ENCODE results near the gene CATSPERE.
"Not testable (repeated sequence)": the region's sequence is repeated elsewhere in the genome, so short reads cannot be mapped to it uniquely, and the experiment has no call there.

The CATSPERE gene

DNA sequence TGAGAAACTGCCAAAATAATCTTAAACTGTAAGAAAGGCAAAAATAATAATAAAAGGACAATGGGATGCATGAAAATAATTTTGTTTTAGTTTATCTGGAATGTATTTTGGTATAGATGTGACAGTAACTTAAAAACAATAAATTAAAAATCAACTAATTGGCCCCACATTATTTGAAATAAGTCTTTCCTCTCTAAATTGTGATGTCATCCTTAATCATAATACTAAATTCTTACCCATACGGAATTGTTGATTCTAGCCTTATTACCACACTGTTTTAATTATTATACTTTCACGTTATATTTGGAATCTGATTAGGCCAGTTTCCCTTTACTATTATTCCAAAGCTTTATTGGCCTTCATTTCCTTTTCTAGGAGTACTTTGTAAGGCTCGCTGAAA is 199.5 kb downstream of the CATSPERE start:
- no peak for DNase-seq
- Histone ChIP-seq H3K27me3 (replicated peaks in 2 of 5; ENCODE audit: control insufficient read depth in 4 of 5, insufficient read depth in 5 of 5, low read length in 4 of 5) (no peaks in the 10 kb centered on the region), H3K27ac (ENCODE audit: insufficient read depth in 1 of 2, low read depth in 1 of 2, low read length in 2 of 2, poor library complexity in 1 of 2, severe bottlenecking in 2 of 2) (no peak overlapping the region), H3K9me3 (ENCODE audit: control extremely low read depth in 1 of 5, control insufficient read depth in 4 of 5, insufficient read depth in 2 of 5, low read depth in 1 of 5, low read length in 4 of 5) (peaks cover 0 to 7% (median 0%) of the 10 kb centered on the region in 5 experiments), H3K4me3 (ENCODE audit: control insufficient read depth in 1 of 7, extremely low read depth in 1 of 7, insufficient read depth in 4 of 7, low read depth in 2 of 7, low read length in 6 of 7) (no peak overlapping the region), H3K4me1 (ENCODE audit: control extremely low read depth in 1 of 4, control insufficient read depth in 4 of 4, insufficient read depth in 4 of 4, low read length in 3 of 4) (peaks cover 10 to 20% (median 15%) of the 10 kb centered on the region in 4 experiments), H3K36me3 (ENCODE audit: control insufficient read depth in 4 of 4, insufficient read depth in 4 of 4, low read length in 3 of 4) (peaks cover 10 to 35% (median 13%) of the 10 kb centered on the region in 4 experiments)
- ChIA-PET CTCF (no interaction called here), POLR2A (no interaction called here)
- no CpG with 5 or more reads among the region's 3 CpGs for WGBS (ENCODE audit: insufficient coverage)

DNA sequence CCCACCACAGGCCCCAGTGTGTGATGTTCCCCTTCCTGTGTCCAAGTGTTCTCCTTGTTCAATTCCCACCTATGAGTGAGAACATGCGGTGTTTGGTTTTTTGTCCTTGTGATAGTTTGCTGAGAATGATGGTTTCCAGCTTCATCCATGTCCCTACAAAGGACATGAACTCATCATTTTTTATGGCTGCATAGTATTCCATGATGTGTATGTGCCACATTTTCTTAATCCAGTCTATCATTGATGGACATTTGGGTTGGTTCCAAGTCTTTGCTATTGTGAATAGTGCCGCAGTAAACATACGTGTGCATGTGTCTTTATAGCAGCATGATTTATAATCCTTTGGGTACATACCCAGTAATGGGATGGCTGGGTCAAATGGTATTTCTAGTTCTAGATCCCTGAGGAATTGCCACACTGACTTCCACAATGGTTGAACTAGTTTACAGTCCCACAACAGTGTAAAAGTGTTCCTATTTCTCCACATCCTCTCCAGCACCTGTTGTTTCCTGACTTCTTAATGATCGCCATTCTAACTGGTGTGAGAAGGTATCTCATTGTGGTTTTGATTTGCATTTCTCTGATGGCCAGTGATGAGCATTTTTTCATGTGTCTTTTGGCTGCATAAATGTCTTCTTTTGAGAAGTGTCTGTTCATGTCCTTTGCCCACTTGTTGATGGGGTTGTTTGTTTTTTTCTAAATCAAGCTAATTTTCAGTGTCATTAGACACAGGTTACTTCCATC is 200.7 kb downstream of the CATSPERE start:
- CTCF ChIA-PET; H3K9me3 ChIP-seq (ENCODE audit: control extremely low read depth in 1 of 5, control insufficient read depth in 4 of 5, insufficient read depth in 2 of 5, low read depth in 1 of 5, low read length in 4 of 5); DNase-seq; POLR2A ChIA-PET; H3K27ac ChIP-seq (ENCODE audit: insufficient read depth in 1 of 2, low read depth in 1 of 2, low read length in 2 of 2, poor library complexity in 1 of 2, severe bottlenecking in 2 of 2); H3K27me3 ChIP-seq (replicated peaks in 2 of 5; ENCODE audit: control insufficient read depth in 4 of 5, insufficient read depth in 5 of 5, low read length in 4 of 5); H3K4me3 ChIP-seq (ENCODE audit: control insufficient read depth in 1 of 7, extremely low read depth in 1 of 7, insufficient read depth in 4 of 7, low read depth in 2 of 7, low read length in 6 of 7): not testable (repeated sequence)
- no CpG with 5 or more reads among the region's 4 CpGs for WGBS (ENCODE audit: insufficient coverage)
- Histone ChIP-seq H3K4me1 (ENCODE audit: control extremely low read depth in 1 of 4, control insufficient read depth in 4 of 4, insufficient read depth in 4 of 4, low read length in 3 of 4) (peaks cover 9 to 22% (median 16%) of the 10 kb centered on the region in 4 experiments), H3K36me3 (ENCODE audit: control insufficient read depth in 4 of 4, insufficient read depth in 4 of 4, low read length in 3 of 4) (peaks cover 10 to 31% (median 13%) of the 10 kb centered on the region in 4 experiments)

DNA sequence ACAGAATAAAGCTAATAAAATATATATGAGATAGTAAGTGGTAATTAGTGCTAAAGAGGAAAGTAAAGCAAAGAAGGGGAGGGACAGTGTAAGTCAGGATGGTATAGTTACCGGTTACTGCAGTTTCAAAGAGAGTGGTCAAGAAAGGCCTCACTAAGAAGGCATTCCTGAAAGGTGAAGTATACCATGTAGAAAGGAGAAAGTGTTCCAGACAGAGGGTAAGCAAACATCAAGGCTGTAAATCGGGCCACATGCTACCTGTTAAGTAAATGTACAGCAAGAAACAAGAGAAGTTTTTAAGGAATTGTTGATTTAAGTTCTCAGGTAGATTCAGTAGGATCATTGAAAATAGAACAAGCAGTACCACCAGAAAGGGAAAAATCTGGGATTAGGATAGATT is 201.5 kb downstream of the CATSPERE start:
- H3K4me1 ChIP-seq (ENCODE audit: control extremely low read depth in 1 of 4, control insufficient read depth in 4 of 4, insufficient read depth in 4 of 4, low read length in 3 of 4), result peaks cover 9 to 22% (median 16%) of the 10 kb centered on the region in 4 experiments
- DNase-seq, result no peak
- 100% methylated on average over 2 of the region's 2 CpGs for WGBS (ENCODE audit: insufficient coverage)
- no peaks in the 10 kb centered on the region for H3K27me3 ChIP-seq (replicated peaks in 2 of 5; ENCODE audit: control insufficient read depth in 4 of 5, insufficient read depth in 5 of 5, low read length in 4 of 5)
- H3K27ac ChIP-seq (ENCODE audit: insufficient read depth in 1 of 2, low read depth in 1 of 2, low read length in 2 of 2, poor library complexity in 1 of 2, severe bottlenecking in 2 of 2), result no peak overlapping the region
- H3K4me3 ChIP-seq (ENCODE audit: control insufficient read depth in 1 of 7, extremely low read depth in 1 of 7, insufficient read depth in 4 of 7, low read depth in 2 of 7, low read length in 6 of 7), result no peak overlapping the region
- CTCF ChIA-PET, result no interaction called here
- POLR2A ChIA-PET, result no interaction called here
- H3K9me3 ChIP-seq (ENCODE audit: control extremely low read depth in 1 of 5, control insufficient read depth in 4 of 5, insufficient read depth in 2 of 5, low read depth in 1 of 5, low read length in 4 of 5), result peaks cover 0 to 2% (median 0%) of the 10 kb centered on the region in 5 experiments
- H3K36me3 ChIP-seq (ENCODE audit: control insufficient read depth in 4 of 4, insufficient read depth in 4 of 4, low read length in 3 of 4), result peaks cover 5 to 22% (median 9%) of the 10 kb centered on the region in 4 experiments

DNA sequence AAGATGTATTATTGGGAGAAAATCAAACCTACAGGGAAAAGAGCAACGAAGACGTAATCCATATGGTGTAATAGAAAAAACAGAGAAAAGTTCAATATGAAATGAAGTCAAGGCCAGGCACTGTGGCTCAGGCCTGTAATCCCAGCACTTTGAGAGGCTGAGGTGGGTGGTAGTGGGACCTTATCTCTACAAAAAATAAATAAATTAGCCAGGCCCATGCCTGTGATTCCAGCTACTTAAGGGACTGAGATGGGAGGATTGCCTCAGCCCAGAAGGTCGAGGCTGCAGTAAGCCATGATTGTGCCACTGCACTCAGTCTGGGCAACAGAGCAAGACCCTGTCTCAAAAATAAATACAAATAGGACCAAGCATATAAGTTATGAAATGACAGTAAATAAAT is 203.3 kb downstream of the CATSPERE start:
- no peaks in the 10 kb centered on the region for H3K27me3 ChIP-seq (replicated peaks in 2 of 5; ENCODE audit: control insufficient read depth in 4 of 5, insufficient read depth in 5 of 5, low read length in 4 of 5)
- DNase-seq, result no peak
- H3K4me1 ChIP-seq (ENCODE audit: control extremely low read depth in 1 of 4, control insufficient read depth in 4 of 4, insufficient read depth in 4 of 4, low read length in 3 of 4), result peaks cover 9 to 22% (median 16%) of the 10 kb centered on the region in 4 experiments
- H3K27ac ChIP-seq (ENCODE audit: insufficient read depth in 1 of 2, low read depth in 1 of 2, low read length in 2 of 2, poor library complexity in 1 of 2, severe bottlenecking in 2 of 2), result no peak overlapping the region
- H3K36me3 ChIP-seq (ENCODE audit: control insufficient read depth in 4 of 4, insufficient read depth in 4 of 4, low read length in 3 of 4), result peaks cover 2 to 9% (median 5%) of the 10 kb centered on the region in 4 experiments
- POLR2A ChIA-PET, result no interaction called here
- WGBS (ENCODE audit: insufficient coverage), result 87% methylated on average over 3 of the region's 3 CpGs
- H3K4me3 ChIP-seq (ENCODE audit: control insufficient read depth in 1 of 7, extremely low read depth in 1 of 7, insufficient read depth in 4 of 7, low read depth in 2 of 7, low read length in 6 of 7), result no peak overlapping the region
- CTCF ChIA-PET, result no interaction called here
- peaks cover 0 to 2% (median 0%) of the 10 kb centered on the region in 5 experiments for H3K9me3 ChIP-seq (ENCODE audit: control extremely low read depth in 1 of 5, control insufficient read depth in 4 of 5, insufficient read depth in 2 of 5, low read depth in 1 of 5, low read length in 4 of 5)

DNA sequence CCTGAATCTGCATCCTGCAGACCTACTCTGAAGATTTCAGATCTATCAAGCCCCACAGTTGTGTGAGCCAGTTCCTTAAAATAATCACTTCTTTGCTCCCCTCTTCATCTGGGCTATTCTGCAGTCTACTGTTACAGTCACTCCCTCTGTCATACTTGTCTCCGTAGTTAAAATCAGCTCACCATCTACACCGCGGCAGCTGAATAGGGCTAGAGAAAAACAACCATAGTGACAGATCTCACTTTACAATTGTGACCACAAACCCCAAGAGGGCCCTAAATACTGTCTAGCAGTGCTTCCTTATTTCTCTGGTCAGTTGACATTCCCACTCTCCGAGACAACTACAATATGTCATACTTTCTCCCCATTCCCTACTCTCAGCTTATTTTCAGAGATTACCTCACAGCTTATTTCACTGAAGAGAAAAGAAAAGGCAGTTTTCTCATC is 204.7 kb downstream of the CATSPERE start:
- Histone ChIP-seq H3K4me3 (ENCODE audit: control insufficient read depth in 1 of 7, extremely low read depth in 1 of 7, insufficient read depth in 4 of 7, low read depth in 2 of 7, low read length in 6 of 7) (peak overlapping the region in 1 of 7 experiments; percentile 52), H3K36me3 (ENCODE audit: control insufficient read depth in 4 of 4, insufficient read depth in 4 of 4, low read length in 3 of 4) (peaks cover under 1 to 11% (median 9%) of the 10 kb centered on the region in 4 experiments), H3K9me3 (ENCODE audit: control extremely low read depth in 1 of 5, control insufficient read depth in 4 of 5, insufficient read depth in 2 of 5, low read depth in 1 of 5, low read length in 4 of 5) (peaks cover 0 to 7% (median 0%) of the 10 kb centered on the region in 5 experiments), H3K27ac (ENCODE audit: insufficient read depth in 1 of 2, low read depth in 1 of 2, low read length in 2 of 2, poor library complexity in 1 of 2, severe bottlenecking in 2 of 2) (no peak overlapping the region), H3K4me1 (ENCODE audit: control extremely low read depth in 1 of 4, control insufficient read depth in 4 of 4, insufficient read depth in 4 of 4, low read length in 3 of 4) (peaks cover 9 to 22% (median 16%) of the 10 kb centered on the region in 4 experiments), H3K27me3 (replicated peaks in 2 of 5; ENCODE audit: control insufficient read depth in 4 of 5, insufficient read depth in 5 of 5, low read length in 4 of 5) (no peaks in the 10 kb centered on the region)
- 11% methylated on average over 4 of the region's 4 CpGs for WGBS (ENCODE audit: insufficient coverage)
- ChIA-PET CTCF (interaction anchor here (0.5 to 1.3 kb wide), 6 partner anchors 9 to 164 kb away, joined by 3 to 5 read pairs (median 4); no protein-coding TSS in a partner anchor), POLR2A (interaction anchor here (1.4 kb wide), 1 partner anchor 12 kb away, joined by 5 read pairs; no protein-coding TSS in a partner anchor)
- peak; percentile 37 to 85 (median 81) for DNase-seq

DNA sequence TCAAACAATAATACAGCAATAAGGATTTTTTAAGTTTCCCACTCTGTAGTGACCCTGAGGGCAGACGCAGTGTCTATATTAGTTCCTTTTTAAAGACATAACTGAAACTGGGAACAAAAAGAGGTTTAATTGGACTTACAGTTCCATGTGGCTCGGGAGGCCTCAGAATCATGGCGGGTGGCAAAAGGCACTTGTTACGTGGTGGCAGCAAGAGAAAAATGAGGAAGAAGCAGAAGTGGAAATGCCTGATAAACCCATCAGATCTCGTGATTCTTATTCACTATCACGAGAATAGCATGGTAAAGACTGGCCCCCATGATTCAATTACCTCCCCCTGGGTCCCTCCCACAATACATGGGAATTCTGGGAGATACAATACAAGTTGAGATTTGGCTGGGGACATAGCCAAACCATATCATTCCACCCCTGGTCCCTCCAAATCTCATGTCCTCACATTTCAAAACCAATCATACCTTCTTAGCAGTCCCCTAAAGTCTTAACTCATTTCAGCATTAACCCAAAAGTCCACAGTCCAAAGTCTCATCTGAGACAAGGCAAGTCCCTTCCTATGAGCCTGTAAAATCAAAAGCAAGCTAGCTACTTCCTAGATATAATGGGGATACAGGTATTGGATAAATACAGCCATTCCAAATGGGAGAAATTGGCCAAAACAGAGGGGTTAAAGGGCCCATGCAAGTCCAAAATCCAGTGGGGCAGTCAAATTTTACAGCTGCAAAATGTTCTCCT is 205.8 kb downstream of the CATSPERE start:
- H3K4me3 ChIP-seq (ENCODE audit: control insufficient read depth in 1 of 7, extremely low read depth in 1 of 7, insufficient read depth in 4 of 7, low read depth in 2 of 7, low read length in 6 of 7); POLR2A ChIA-PET; H3K27ac ChIP-seq (ENCODE audit: insufficient read depth in 1 of 2, low read depth in 1 of 2, low read length in 2 of 2, poor library complexity in 1 of 2, severe bottlenecking in 2 of 2); H3K27me3 ChIP-seq (replicated peaks in 2 of 5; ENCODE audit: control insufficient read depth in 4 of 5, insufficient read depth in 5 of 5, low read length in 4 of 5): not testable (repeated sequence)
- Histone ChIP-seq H3K4me1 (ENCODE audit: control extremely low read depth in 1 of 4, control insufficient read depth in 4 of 4, insufficient read depth in 4 of 4, low read length in 3 of 4) (peaks cover 9 to 22% (median 16%) of the 10 kb centered on the region in 4 experiments), H3K9me3 (ENCODE audit: control extremely low read depth in 1 of 5, control insufficient read depth in 4 of 5, insufficient read depth in 2 of 5, low read depth in 1 of 5, low read length in 4 of 5) (peaks cover 0 to 12% (median 0%) of the 10 kb centered on the region in 5 experiments), H3K36me3 (ENCODE audit: control insufficient read depth in 4 of 4, insufficient read depth in 4 of 4, low read length in 3 of 4) (peaks cover 4 to 16% (median 9%) of the 10 kb centered on the region in 4 experiments)
- DNase-seq, result peak in 2 of 3 donors; percentile 52 to 66
- CTCF ChIA-PET, result interaction anchor here (1.1 to 1.3 kb wide), 2 partner anchors 13 to 63 kb away, joined by 3 to 5 read pairs; no protein-coding TSS in a partner anchor
- WGBS (ENCODE audit: insufficient coverage), result no CpG with 5 or more reads among the region's 6 CpGs
